Measurements from ENCODE around the gene FKBP9. TPM values are rescaled to one million over a fixed set of nuclear protein-coding genes. Genes with fewer than 3 reads are reported as not detected.
"Not testable (repeated sequence)": the region's sequence is repeated elsewhere in the genome, so short reads cannot be mapped to it uniquely, and the experiment has no call there.

Gene FKBP9
- total RNA-seq, 1 experiment from 2014 or later, result 11.1 TPM

- not testable (repeated sequence) for H4K20me1 ChIP-seq (ENCODE audit: control insufficient read depth, insufficient read depth, insufficient read length); H3K36me3 Mint-ChIP-seq (ENCODE audit: insufficient read depth in 1 of 3, low read depth in 3 of 3); H3K14ac ChIP-seq (ENCODE audit: insufficient read depth, low read length); H3K4me1 Mint-ChIP-seq; H3K27ac ChIP-seq (ENCODE audit: insufficient read length, low read depth, low read length); H3K23me2 ChIP-seq (ENCODE audit: insufficient read length, low read depth, low read length, poor library complexity, severe bottlenecking); H3K9me3 Mint-ChIP-seq; H3K4me2 ChIP-seq (ENCODE audit: insufficient read depth, insufficient read length, low read length); H3K9me3 ChIP-seq (ENCODE audit: control insufficient read depth, low read depth, low read length); H3K79me2 ChIP-seq (ENCODE audit: insufficient read depth, low read length); H3K56ac ChIP-seq (ENCODE audit: insufficient read length, low read depth, low read length); H2BK12ac ChIP-seq (ENCODE audit: insufficient read length, low read depth, low read length); DNase-seq; H3K23ac ChIP-seq (ENCODE audit: insufficient read length, low read depth, low read length); H3K27ac Mint-ChIP-seq; H3K4me3 Mint-ChIP-seq; H3K27me3 ChIP-seq (ENCODE audit: insufficient read depth, low read length); H4K8ac ChIP-seq (replicated peaks; ENCODE audit: insufficient read length, low read depth, low read length); H4K5ac ChIP-seq (ENCODE audit: insufficient read length, low read depth, low read length); H2BK20ac ChIP-seq (ENCODE audit: low read depth, low read length, poor library complexity, severe bottlenecking); H2BK120ac ChIP-seq (ENCODE audit: low read depth, low read length, poor library complexity, severe bottlenecking); H3K9ac ChIP-seq (ENCODE audit: extremely low read depth, insufficient read length, low read length); H4K91ac ChIP-seq (ENCODE audit: insufficient read length, low read depth, low read length); H3K4ac ChIP-seq (ENCODE audit: low read depth, low read length); H3K18ac ChIP-seq (ENCODE audit: insufficient read length, low read depth, low read length); H2AK5ac ChIP-seq (ENCODE audit: insufficient read length, low read length); H3T11ph ChIP-seq (ENCODE audit: low read length); H2AFZ ChIP-seq (ENCODE audit: low read length); H3K79me1 ChIP-seq (ENCODE audit: insufficient read depth, low read depth, low read length, poor library complexity, severe bottlenecking); H2BK15ac ChIP-seq (ENCODE audit: low read depth, low read length); H3K4me1 ChIP-seq (ENCODE audit: insufficient read depth, low read length); H2BK5ac ChIP-seq (ENCODE audit: insufficient read length, low read length)
- H3K27me3 Mint-ChIP-seq (ENCODE audit: low read depth), result peaks cover 23% of the 10 kb centered on the region
- WGBS (ENCODE audit: extremely low coverage, insufficient read length, low lambda C conversion rate), result no CpG with 5 or more reads among the region's 4 CpGs
These were observed 10.0 kb downstream of the FKBP9 start for GRCh38 chr7:32967268-32967582.

- not testable (repeated sequence) for H2BK5ac ChIP-seq (ENCODE audit: insufficient read length, low read length); H3K36me3 Mint-ChIP-seq (ENCODE audit: insufficient read depth in 1 of 3, low read depth in 3 of 3); H2AK5ac ChIP-seq (ENCODE audit: insufficient read length, low read length); H3K9ac ChIP-seq (ENCODE audit: extremely low read depth, insufficient read length, low read length); H4K8ac ChIP-seq (replicated peaks; ENCODE audit: insufficient read length, low read depth, low read length); H2BK20ac ChIP-seq (ENCODE audit: low read depth, low read length, poor library complexity, severe bottlenecking); H4K91ac ChIP-seq (ENCODE audit: insufficient read length, low read depth, low read length); H2BK15ac ChIP-seq (ENCODE audit: low read depth, low read length); H3T11ph ChIP-seq (ENCODE audit: low read length); H3K4me1 Mint-ChIP-seq; H3K27me3 Mint-ChIP-seq (ENCODE audit: low read depth); H2BK120ac ChIP-seq (ENCODE audit: low read depth, low read length, poor library complexity, severe bottlenecking); H3K4me3 Mint-ChIP-seq; H3K79me1 ChIP-seq (ENCODE audit: insufficient read depth, low read depth, low read length, poor library complexity, severe bottlenecking); H4K20me1 ChIP-seq (ENCODE audit: control insufficient read depth, insufficient read depth, insufficient read length); H3K23ac ChIP-seq (ENCODE audit: insufficient read length, low read depth, low read length); H3K4me1 ChIP-seq (ENCODE audit: insufficient read depth, low read length); H3K4ac ChIP-seq (ENCODE audit: low read depth, low read length); H3K9me3 ChIP-seq (ENCODE audit: control insufficient read depth, low read depth, low read length); H3K9me3 Mint-ChIP-seq; H2BK12ac ChIP-seq (ENCODE audit: insufficient read length, low read depth, low read length); H4K5ac ChIP-seq (ENCODE audit: insufficient read length, low read depth, low read length); H3K56ac ChIP-seq (ENCODE audit: insufficient read length, low read depth, low read length); H3K23me2 ChIP-seq (ENCODE audit: insufficient read length, low read depth, low read length, poor library complexity, severe bottlenecking); H3K27ac ChIP-seq (ENCODE audit: insufficient read length, low read depth, low read length); DNase-seq; H3K14ac ChIP-seq (ENCODE audit: insufficient read depth, low read length); H3K18ac ChIP-seq (ENCODE audit: insufficient read length, low read depth, low read length); H3K4me2 ChIP-seq (ENCODE audit: insufficient read depth, insufficient read length, low read length); H3K79me2 ChIP-seq (ENCODE audit: insufficient read depth, low read length); H2AFZ ChIP-seq (ENCODE audit: low read length); H3K27ac Mint-ChIP-seq; H3K27me3 ChIP-seq (ENCODE audit: insufficient read depth, low read length)
- WGBS (ENCODE audit: extremely low coverage, insufficient read length, low lambda C conversion rate), result no CpG with 5 or more reads among the region's 3 CpGs
These were observed 14.7 kb downstream of the FKBP9 start for GRCh38 chr7:32971967-32972366.

GRCh38 chr7:32977159-32977558 is 19.9 kb downstream of the FKBP9 start:
- not testable (repeated sequence) for H3K23me2 ChIP-seq (ENCODE audit: insufficient read length, low read depth, low read length, poor library complexity, severe bottlenecking); H3K36me3 Mint-ChIP-seq (ENCODE audit: insufficient read depth in 1 of 3, low read depth in 3 of 3); H3K4ac ChIP-seq (ENCODE audit: low read depth, low read length); H3K9ac ChIP-seq (ENCODE audit: extremely low read depth, insufficient read length, low read length); DNase-seq; H4K20me1 ChIP-seq (ENCODE audit: control insufficient read depth, insufficient read depth, insufficient read length); H3K4me3 Mint-ChIP-seq; H3K4me2 ChIP-seq (ENCODE audit: insufficient read depth, insufficient read length, low read length); H2BK120ac ChIP-seq (ENCODE audit: low read depth, low read length, poor library complexity, severe bottlenecking); H3T11ph ChIP-seq (ENCODE audit: low read length); H2BK12ac ChIP-seq (ENCODE audit: insufficient read length, low read depth, low read length); H3K27me3 Mint-ChIP-seq (ENCODE audit: low read depth); H3K4me1 Mint-ChIP-seq; H3K79me2 ChIP-seq (ENCODE audit: insufficient read depth, low read length); H3K23ac ChIP-seq (ENCODE audit: insufficient read length, low read depth, low read length); H3K27me3 ChIP-seq (ENCODE audit: insufficient read depth, low read length); H3K27ac ChIP-seq (ENCODE audit: insufficient read length, low read depth, low read length); H3K4me1 ChIP-seq (ENCODE audit: insufficient read depth, low read length); H3K9me3 ChIP-seq (ENCODE audit: control insufficient read depth, low read depth, low read length); H3K18ac ChIP-seq (ENCODE audit: insufficient read length, low read depth, low read length); H3K56ac ChIP-seq (ENCODE audit: insufficient read length, low read depth, low read length); H3K79me1 ChIP-seq (ENCODE audit: insufficient read depth, low read depth, low read length, poor library complexity, severe bottlenecking); H2BK5ac ChIP-seq (ENCODE audit: insufficient read length, low read length); H2BK20ac ChIP-seq (ENCODE audit: low read depth, low read length, poor library complexity, severe bottlenecking); H4K91ac ChIP-seq (ENCODE audit: insufficient read length, low read depth, low read length); H2BK15ac ChIP-seq (ENCODE audit: low read depth, low read length); H3K9me3 Mint-ChIP-seq; H2AFZ ChIP-seq (ENCODE audit: low read length); H3K14ac ChIP-seq (ENCODE audit: insufficient read depth, low read length); H4K8ac ChIP-seq (replicated peaks; ENCODE audit: insufficient read length, low read depth, low read length); H4K5ac ChIP-seq (ENCODE audit: insufficient read length, low read depth, low read length); H2AK5ac ChIP-seq (ENCODE audit: insufficient read length, low read length)
- WGBS (ENCODE audit: extremely low coverage, insufficient read length, low lambda C conversion rate), result no CpG with 5 or more reads among the region's 2 CpGs
- peak overlapping the region in 1 of 3 experiments; percentile 15; a peak in 1 of 7 replicates for H3K27ac Mint-ChIP-seq

Data from H9 (cell line).